ENCODE results near the gene SELENOO.

Gene SELENOO

GRCh38 chr22:50153756-50154140 is 47.1 kb upstream of the SELENOO start:
- Histone ChIP-seq H3K27ac (replicated peaks; ENCODE audit: low read length) (no peak overlapping the region), H4K8ac (ENCODE audit: low read depth, low read length) (no peak overlapping the region), H3K27me3 (ENCODE audit: control insufficient read depth in 3 of 3, insufficient read depth in 3 of 3, low read depth in 1 of 3, low read length in 3 of 3) (peaks cover 0 to 20% (median 0%) of the 10 kb centered on the region in 3 experiments), H2AFZ (ENCODE audit: low read length) (no peak overlapping the region), H3K18ac (ENCODE audit: low read length) (peak overlapping the region; percentile 45), H3K4me2 (ENCODE audit: insufficient read depth, low read length, poor library complexity, severe bottlenecking) (no peak overlapping the region), H2BK120ac (ENCODE audit: low read depth, low read length) (no peak overlapping the region), H3K79me1 (ENCODE audit: low read depth, low read length) (peaks cover 2% of the 10 kb centered on the region), H3K36me3 (replicated peaks in 1 of 2; ENCODE audit: control insufficient read depth in 2 of 2, insufficient read depth in 2 of 2, low read length in 2 of 2) (no peaks in the 10 kb centered on the region), H2BK15ac (ENCODE audit: low read length) (no peak overlapping the region), H3K9ac (ENCODE audit: low read depth, low read length, poor library complexity) (no peak overlapping the region), H2AK5ac (ENCODE audit: low read depth, low read length) (peak overlapping the region; percentile 51), H3K9me3 (replicated peaks in 1 of 2; ENCODE audit: control insufficient read depth in 2 of 2, insufficient read depth in 1 of 2, low read depth in 1 of 2, low read length in 2 of 2) (no peaks in the 10 kb centered on the region), H3K4me1 (ENCODE audit: control insufficient read depth in 2 of 2, insufficient read depth in 1 of 2, low read depth in 1 of 2, low read length in 2 of 2) (no peaks in the 10 kb centered on the region), H3K14ac (ENCODE audit: low read length) (no peak overlapping the region), H2BK5ac (ENCODE audit: low read length) (peak overlapping the region; percentile 22), H3K23ac (ENCODE audit: low read depth, low read length, poor library complexity) (no peak overlapping the region), H3K4ac (ENCODE audit: low read length) (no peak overlapping the region), H2BK12ac (ENCODE audit: low read length) (no peak overlapping the region), H4K91ac (ENCODE audit: low read depth, low read length, poor library complexity) (no peak overlapping the region), H3K4me3 (ENCODE audit: low read length in 2 of 2) (no peak overlapping the region)
- WGBS, 2 donors (ENCODE audit: extremely low coverage in 2 of 2, insufficient read length in 2 of 2, insufficient replicate concordance in 1 of 2): no CpG with 5 or more reads among the region's 7 CpGs
- DNase-seq (ENCODE audit: low spot score): no peak

GRCh38 chr22:50157709-50158375 is 43.0 kb upstream of the SELENOO start:
- Histone ChIP-seq H3K4me2 (ENCODE audit: insufficient read depth, low read length, poor library complexity, severe bottlenecking) (no peak overlapping the region), H2BK12ac (ENCODE audit: low read length) (peak overlapping the region; percentile 94), H3K23ac (ENCODE audit: low read depth, low read length, poor library complexity) (no peak overlapping the region), H3K4ac (ENCODE audit: low read length) (no peak overlapping the region), H3K14ac (ENCODE audit: low read length) (no peak overlapping the region), H3K36me3 (replicated peaks in 1 of 2; ENCODE audit: control insufficient read depth in 2 of 2, insufficient read depth in 2 of 2, low read length in 2 of 2) (no peaks in the 10 kb centered on the region), H3K9ac (ENCODE audit: low read depth, low read length, poor library complexity) (no peak overlapping the region), H4K91ac (ENCODE audit: low read depth, low read length, poor library complexity) (no peak overlapping the region), H2BK5ac (ENCODE audit: low read length) (no peak overlapping the region), H2AK5ac (ENCODE audit: low read depth, low read length) (no peak overlapping the region), H3K79me1 (ENCODE audit: low read depth, low read length) (no peaks in the 10 kb centered on the region), H4K8ac (ENCODE audit: low read depth, low read length) (no peak overlapping the region), H3K18ac (ENCODE audit: low read length) (peak overlapping the region; percentile 52), H2BK15ac (ENCODE audit: low read length) (no peak overlapping the region), H2BK120ac (ENCODE audit: low read depth, low read length) (no peak overlapping the region), H3K4me1 (ENCODE audit: control insufficient read depth in 2 of 2, insufficient read depth in 1 of 2, low read depth in 1 of 2, low read length in 2 of 2) (peaks cover 0 to 2% of the 10 kb centered on the region in 2 donors), H3K9me3 (replicated peaks in 1 of 2; ENCODE audit: control insufficient read depth in 2 of 2, insufficient read depth in 1 of 2, low read depth in 1 of 2, low read length in 2 of 2) (no peaks in the 10 kb centered on the region), H3K27ac (replicated peaks; ENCODE audit: low read length) (no peak overlapping the region), H2AFZ (ENCODE audit: low read length) (no peak overlapping the region), H3K4me3 (ENCODE audit: low read length in 2 of 2) (peak overlapping the region in 1 of 2 donors; percentile 19), H3K27me3 (ENCODE audit: control insufficient read depth in 3 of 3, insufficient read depth in 3 of 3, low read depth in 1 of 3, low read length in 3 of 3) (peaks cover 0 to 28% (median 0%) of the 10 kb centered on the region in 3 experiments)
- no CpG with 5 or more reads among the region's 21 CpGs for WGBS, 2 donors (ENCODE audit: extremely low coverage in 2 of 2, insufficient read length in 2 of 2, insufficient replicate concordance in 1 of 2)
- DNase-seq (ENCODE audit: low spot score): no peak

DNA sequence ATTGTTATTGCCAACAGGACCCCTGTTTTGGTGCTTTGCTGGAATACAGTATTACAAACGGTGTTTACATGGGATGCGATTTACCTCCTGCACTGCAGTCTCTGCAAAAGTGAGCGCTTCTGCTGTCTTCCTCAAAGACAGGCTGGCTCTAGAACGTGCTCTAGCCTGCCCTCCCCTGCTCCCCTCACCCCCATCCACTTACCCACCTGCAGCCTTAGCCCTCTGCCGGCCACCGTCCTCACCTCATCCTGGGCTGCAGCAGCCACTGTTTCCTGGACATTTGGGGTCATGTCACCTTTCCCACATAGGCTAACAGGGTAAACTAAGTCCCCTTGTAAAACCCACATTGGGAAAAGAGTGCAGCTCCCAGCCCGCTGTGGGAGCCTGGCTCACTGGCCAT is 39.9 kb upstream of the SELENOO start:
- Histone ChIP-seq H3K27me3 (ENCODE audit: control insufficient read depth in 3 of 3, insufficient read depth in 3 of 3, low read depth in 1 of 3, low read length in 3 of 3) (peaks cover 0 to 29% (median 0%) of the 10 kb centered on the region in 3 experiments), H2BK5ac (ENCODE audit: low read length) (peak overlapping the region; percentile 4), H4K91ac (ENCODE audit: low read depth, low read length, poor library complexity) (no peak overlapping the region), H2AFZ (ENCODE audit: low read length) (no peak overlapping the region), H3K4ac (ENCODE audit: low read length) (no peak overlapping the region), H2BK15ac (ENCODE audit: low read length) (no peak overlapping the region), H3K36me3 (replicated peaks in 1 of 2; ENCODE audit: control insufficient read depth in 2 of 2, insufficient read depth in 2 of 2, low read length in 2 of 2) (no peaks in the 10 kb centered on the region), H3K14ac (ENCODE audit: low read length) (no peak overlapping the region), H4K8ac (ENCODE audit: low read depth, low read length) (no peak overlapping the region), H2AK5ac (ENCODE audit: low read depth, low read length) (no peak overlapping the region), H3K79me1 (ENCODE audit: low read depth, low read length) (no peaks in the 10 kb centered on the region), H3K9ac (ENCODE audit: low read depth, low read length, poor library complexity) (no peak overlapping the region), H3K4me1 (ENCODE audit: control insufficient read depth in 2 of 2, insufficient read depth in 1 of 2, low read depth in 1 of 2, low read length in 2 of 2) (peaks cover 0 to 2% of the 10 kb centered on the region in 2 donors), H3K23ac (ENCODE audit: low read depth, low read length, poor library complexity) (no peak overlapping the region), H2BK12ac (ENCODE audit: low read length) (no peak overlapping the region), H3K27ac (replicated peaks; ENCODE audit: low read length) (no peak overlapping the region), H3K4me3 (ENCODE audit: low read length in 2 of 2) (no peak overlapping the region), H2BK120ac (ENCODE audit: low read depth, low read length) (no peak overlapping the region), H3K9me3 (replicated peaks in 1 of 2; ENCODE audit: control insufficient read depth in 2 of 2, insufficient read depth in 1 of 2, low read depth in 1 of 2, low read length in 2 of 2) (peaks cover 0 to 1% of the 10 kb centered on the region in 2 donors), H3K4me2 (ENCODE audit: insufficient read depth, low read length, poor library complexity, severe bottlenecking) (no peak overlapping the region), H3K18ac (ENCODE audit: low read length) (peak overlapping the region; percentile 35)
- WGBS, 2 donors (ENCODE audit: extremely low coverage in 2 of 2, insufficient read length in 2 of 2, insufficient replicate concordance in 1 of 2): no CpG with 5 or more reads among the region's 7 CpGs
- DNase-seq (ENCODE audit: low spot score): no peak

DNA sequence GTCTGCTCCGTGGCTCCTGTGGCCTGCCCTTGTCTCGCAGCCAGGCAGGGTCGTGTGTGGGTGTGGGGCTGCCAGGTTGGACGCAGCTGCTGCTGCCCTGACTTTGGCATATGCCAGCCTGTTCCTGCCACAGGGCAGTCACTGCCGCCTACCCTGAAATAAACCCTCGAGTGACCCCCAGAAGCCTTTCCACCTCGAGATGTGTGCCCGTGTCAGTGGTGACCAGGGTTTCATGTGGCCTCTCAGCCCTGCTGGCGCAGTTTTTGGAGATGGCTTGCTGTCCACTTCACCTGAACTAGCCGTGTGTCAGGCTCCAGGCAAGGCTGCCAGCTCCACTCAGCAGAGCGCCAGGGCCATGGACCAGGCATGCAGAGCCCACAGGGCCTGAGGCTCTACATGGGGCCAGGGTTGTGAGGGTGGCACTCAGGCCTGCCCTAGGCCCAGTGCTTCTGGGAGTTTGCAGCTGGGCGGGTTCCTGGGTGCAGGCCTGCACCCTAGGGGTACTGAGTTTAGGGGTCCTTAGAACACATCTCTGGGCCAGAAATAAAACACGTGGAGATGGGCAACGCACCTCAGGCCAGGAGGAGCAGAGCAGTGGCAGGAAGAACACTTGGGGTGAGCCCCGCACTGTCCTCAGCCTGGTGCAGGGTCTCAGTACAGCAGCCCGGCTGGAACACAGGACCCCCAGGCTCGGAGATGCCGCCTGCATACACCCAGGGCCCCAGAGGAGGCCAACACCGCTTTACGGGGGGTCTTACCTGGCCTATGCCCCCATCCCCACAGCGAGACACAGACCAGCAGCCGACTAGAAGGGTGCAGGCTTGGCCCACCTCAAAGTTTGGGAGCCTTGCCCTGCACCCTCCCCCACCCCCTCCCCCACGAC is 39.1 kb upstream of the SELENOO start:
- peak overlapping the region; percentile 63 for H3K14ac ChIP-seq (ENCODE audit: low read length)
- H2BK5ac ChIP-seq (ENCODE audit: low read length): peak overlapping the region; percentile 53
- peak overlapping the region; percentile 31 for H2BK120ac ChIP-seq (ENCODE audit: low read depth, low read length)
- peaks cover 0 to 2% of the 10 kb centered on the region in 2 donors for H3K4me1 ChIP-seq (ENCODE audit: control insufficient read depth in 2 of 2, insufficient read depth in 1 of 2, low read depth in 1 of 2, low read length in 2 of 2)
- DNase-seq (ENCODE audit: low spot score): no peak
- H3K4me2 ChIP-seq (ENCODE audit: insufficient read depth, low read length, poor library complexity, severe bottlenecking): no peak overlapping the region
- peak overlapping the region; percentile 78 for H2AK5ac ChIP-seq (ENCODE audit: low read depth, low read length)
- H3K18ac ChIP-seq (ENCODE audit: low read length): peak overlapping the region; percentile 48
- H3K79me1 ChIP-seq (ENCODE audit: low read depth, low read length): no peaks in the 10 kb centered on the region
- no peak overlapping the region for H2BK12ac ChIP-seq (ENCODE audit: low read length)
- H3K9me3 ChIP-seq (replicated peaks in 1 of 2; ENCODE audit: control insufficient read depth in 2 of 2, insufficient read depth in 1 of 2, low read depth in 1 of 2, low read length in 2 of 2): peaks cover 0 to 1% of the 10 kb centered on the region in 2 donors
- no peak overlapping the region for H3K23ac ChIP-seq (ENCODE audit: low read depth, low read length, poor library complexity)
- no peak overlapping the region for H3K27ac ChIP-seq (replicated peaks; ENCODE audit: low read length)
- H2BK15ac ChIP-seq (ENCODE audit: low read length): peak overlapping the region; percentile 75
- H3K4ac ChIP-seq (ENCODE audit: low read length): no peak overlapping the region
- H3K9ac ChIP-seq (ENCODE audit: low read depth, low read length, poor library complexity): peak overlapping the region; percentile 44
- H3K27me3 ChIP-seq (ENCODE audit: control insufficient read depth in 3 of 3, insufficient read depth in 3 of 3, low read depth in 1 of 3, low read length in 3 of 3): peaks cover 0 to 29% (median 0%) of the 10 kb centered on the region in 3 experiments
- H3K36me3 ChIP-seq (replicated peaks in 1 of 2; ENCODE audit: control insufficient read depth in 2 of 2, insufficient read depth in 2 of 2, low read length in 2 of 2): no peaks in the 10 kb centered on the region
- no peak overlapping the region for H4K8ac ChIP-seq (ENCODE audit: low read depth, low read length)
- H4K91ac ChIP-seq (ENCODE audit: low read depth, low read length, poor library complexity): no peak overlapping the region
- no peak overlapping the region for H3K4me3 ChIP-seq (ENCODE audit: low read length in 2 of 2)
- no peak overlapping the region for H2AFZ ChIP-seq (ENCODE audit: low read length)
- no CpG with 5 or more reads among the region's 23 CpGs for WGBS, 2 donors (ENCODE audit: extremely low coverage in 2 of 2, insufficient read length in 2 of 2, insufficient replicate concordance in 1 of 2)

Measured in neuronal stem cell (in vitro differentiated cells).